ENCODE measurements around the gene DNAJC7.

DNA sequence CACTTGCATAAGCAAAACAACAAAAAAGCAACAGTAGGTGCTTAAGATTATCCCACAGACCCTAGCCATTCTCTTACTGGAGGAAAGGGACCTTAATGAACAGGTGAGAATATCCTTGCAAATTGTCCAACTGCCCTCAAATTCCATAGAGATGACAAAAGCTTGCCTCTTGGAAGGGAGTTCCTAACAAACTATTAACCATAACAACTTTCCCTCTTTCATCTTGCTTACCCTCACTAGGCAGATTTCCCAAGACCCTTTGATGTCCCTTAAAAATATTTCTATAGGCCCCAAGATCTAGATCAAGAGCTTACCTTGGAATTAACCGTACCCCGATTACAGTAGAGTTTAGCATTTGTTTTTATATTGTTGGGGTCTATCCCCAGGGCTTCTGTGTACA lies 28.8 kb downstream of the DNAJC7 start:
- TF ChIP-seq, protein P1, sequence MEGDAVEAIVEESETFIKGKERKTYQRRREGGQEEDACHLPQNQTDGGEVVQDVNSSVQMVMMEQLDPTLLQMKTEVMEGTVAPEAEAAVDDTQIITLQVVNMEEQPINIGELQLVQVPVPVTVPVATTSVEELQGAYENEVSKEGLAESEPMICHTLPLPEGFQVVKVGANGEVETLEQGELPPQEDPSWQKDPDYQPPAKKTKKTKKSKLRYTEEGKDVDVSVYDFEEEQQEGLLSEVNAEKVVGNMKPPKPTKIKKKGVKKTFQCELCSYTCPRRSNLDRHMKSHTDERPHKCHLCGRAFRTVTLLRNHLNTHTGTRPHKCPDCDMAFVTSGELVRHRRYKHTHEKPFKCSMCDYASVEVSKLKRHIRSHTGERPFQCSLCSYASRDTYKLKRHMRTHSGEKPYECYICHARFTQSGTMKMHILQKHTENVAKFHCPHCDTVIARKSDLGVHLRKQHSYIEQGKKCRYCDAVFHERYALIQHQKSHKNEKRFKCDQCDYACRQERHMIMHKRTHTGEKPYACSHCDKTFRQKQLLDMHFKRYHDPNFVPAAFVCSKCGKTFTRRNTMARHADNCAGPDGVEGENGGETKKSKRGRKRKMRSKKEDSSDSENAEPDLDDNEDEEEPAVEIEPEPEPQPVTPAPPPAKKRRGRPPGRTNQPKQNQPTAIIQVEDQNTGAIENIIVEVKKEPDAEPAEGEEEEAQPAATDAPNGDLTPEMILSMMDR (IDR thresholded peaks at IDR 0.05), result no peak
- no peak for TF ChIP-seq POLR2A (IDR thresholded peaks at IDR 0.05)
